IPS-15b (cell line): ENCODE results near the gene NDUFS8.
"Not testable (repeated sequence)": the region's sequence is repeated elsewhere in the genome, so short reads cannot be mapped to it uniquely, and the experiment has no call there.

Experiments
- H3K27me3 ChIP-seq: one replicate; pipeline ENCODE4 v1.6.1; 2013; ENCODE audit warnings: low read length; ENCODE audit not compliant: control insufficient read depth, insufficient read depth
- H3K36me3 ChIP-seq: one replicate; pipeline ENCODE4 v1.6.1; 2013; ENCODE audit warnings: low read length; ENCODE audit not compliant: control insufficient read depth, insufficient read depth
- H3K4me1 ChIP-seq: one replicate; pipeline ENCODE4 v1.6.1; 2013; ENCODE audit warnings: mild to moderate bottlenecking, low read length; ENCODE audit not compliant: control insufficient read depth, insufficient read depth
- H3K4me3 ChIP-seq: one replicate; pipeline ENCODE4 v1.5.1; 2013; ENCODE audit warnings: low read depth, low read length
- H3K9ac ChIP-seq: one replicate; pipeline ENCODE4 v1.6.1; 2013; ENCODE audit warnings: low read depth, mild to moderate bottlenecking, low read length
- H3K9me3 ChIP-seq: one replicate; pipeline ENCODE4 v1.6.1; 2013; ENCODE audit warnings: mild to moderate bottlenecking, low read length; ENCODE audit not compliant: control insufficient read depth, insufficient read depth

Gene NDUFS8

GRCh38 chr11:68030318-68031143 lies at the start of gene NDUFS8:
Gene NDUFS8 (plus strand): TSS chr11:68030681. CDS start chr11:68032152, 1,471 bp downstream.
- Histone ChIP-seq H3K4me1 (peaks cover 3% of the 10 kb centered on the region), H3K9me3 (no peaks in the 10 kb centered on the region), H3K4me3 (peak within 1 kb of the TSS; percentile 94), H3K36me3 (peaks cover 30% of the 10 kb centered on the region), H3K9ac (peak within 1 kb of the TSS; percentile 94), H3K27me3 (no peaks in the 10 kb centered on the region)

GRCh38 chr11:67981226-67981625 lies 49.3 kb upstream of the NDUFS8 start:
- H3K9ac ChIP-seq, H3K9me3 ChIP-seq, H3K4me3 ChIP-seq, H3K4me1 ChIP-seq, H3K27me3 ChIP-seq, H3K36me3 ChIP-seq: not testable (repeated sequence)

- not testable (repeated sequence) for H3K4me3 ChIP-seq
These were observed 48.1 kb upstream of the NDUFS8 start for GRCh38 chr11:67982255-67982857.

GRCh38 chr11:67983951-67984350 lies 46.5 kb upstream of the NDUFS8 start:
- H3K9me3 ChIP-seq, result no peaks in the 10 kb centered on the region
- H3K4me1 ChIP-seq, result no peaks in the 10 kb centered on the region
- H3K36me3 ChIP-seq, result no peaks in the 10 kb centered on the region
- no peak overlapping the region for H3K9ac ChIP-seq
- no peak overlapping the region for H3K4me3 ChIP-seq
- H3K27me3 ChIP-seq, result no peaks in the 10 kb centered on the region

More at GRCh38 chr11:67982255-67982857, 48.1 kb upstream of the NDUFS8 start:
- H3K36me3 ChIP-seq, H3K4me1 ChIP-seq, H3K9me3 ChIP-seq, H3K27me3 ChIP-seq, H3K9ac ChIP-seq: not testable (repeated sequence)

GRCh38 chr11:67985302-67985701 lies 45.2 kb upstream of the NDUFS8 start:
- H3K27me3 ChIP-seq, H3K9ac ChIP-seq, H3K9me3 ChIP-seq, H3K4me1 ChIP-seq, H3K4me3 ChIP-seq, H3K36me3 ChIP-seq: not testable (repeated sequence)

- not testable (repeated sequence) for H3K36me3 ChIP-seq, H3K9me3 ChIP-seq, H3K9ac ChIP-seq, H3K4me1 ChIP-seq, H3K27me3 ChIP-seq
- H3K4me3 ChIP-seq, result peak overlapping the region; percentile 48
These were observed 39.7 kb upstream of the NDUFS8 start for GRCh38 chr11:67990546-67991346.

GRCh38 chr11:67991347-67992121 lies 38.9 kb upstream of the NDUFS8 start:
- not testable (repeated sequence) for H3K9me3 ChIP-seq, H3K27me3 ChIP-seq, H3K9ac ChIP-seq, H3K4me1 ChIP-seq, H3K36me3 ChIP-seq
- H3K4me3 ChIP-seq, result peak overlapping the region; percentile 48

- not testable (repeated sequence) for H3K36me3 ChIP-seq, H3K27me3 ChIP-seq, H3K9ac ChIP-seq
These were observed 36.7 kb upstream of the NDUFS8 start for GRCh38 chr11:67993821-67994220.

GRCh38 chr11:67994387-67994786 lies 36.1 kb upstream of the NDUFS8 start:
- H3K4me1 ChIP-seq, H3K36me3 ChIP-seq, H3K9me3 ChIP-seq, H3K9ac ChIP-seq, H3K27me3 ChIP-seq, H3K4me3 ChIP-seq: not testable (repeated sequence)

More at GRCh38 chr11:67993821-67994220, 36.7 kb upstream of the NDUFS8 start:
- H3K9me3 ChIP-seq, H3K4me3 ChIP-seq, H3K4me1 ChIP-seq: not testable (repeated sequence)

GRCh38 chr11:67995129-67995528 lies 35.4 kb upstream of the NDUFS8 start:
- H3K4me3 ChIP-seq, H3K4me1 ChIP-seq, H3K9ac ChIP-seq, H3K27me3 ChIP-seq, H3K36me3 ChIP-seq, H3K9me3 ChIP-seq: not testable (repeated sequence)

GRCh38 chr11:67995579-67995978 lies 34.9 kb upstream of the NDUFS8 start:
- not testable (repeated sequence) for H3K36me3 ChIP-seq, H3K4me3 ChIP-seq, H3K27me3 ChIP-seq, H3K4me1 ChIP-seq, H3K9ac ChIP-seq, H3K9me3 ChIP-seq
